Measurements from ENCODE around the gene ZNF536.

Gene ZNF536

GRCh38 chr19:30565636-30566035 is 193.5 kb downstream of the ZNF536 start:
- H3K27ac ChIP-seq: no peak overlapping the region
- TF ChIP-seq ZFX (IDR thresholded peaks at IDR 0.05; ENCODE audit: borderline replicate concordance) (no peak), CTCF (IDR thresholded peaks at IDR 0.05) (no peak)

DNA sequence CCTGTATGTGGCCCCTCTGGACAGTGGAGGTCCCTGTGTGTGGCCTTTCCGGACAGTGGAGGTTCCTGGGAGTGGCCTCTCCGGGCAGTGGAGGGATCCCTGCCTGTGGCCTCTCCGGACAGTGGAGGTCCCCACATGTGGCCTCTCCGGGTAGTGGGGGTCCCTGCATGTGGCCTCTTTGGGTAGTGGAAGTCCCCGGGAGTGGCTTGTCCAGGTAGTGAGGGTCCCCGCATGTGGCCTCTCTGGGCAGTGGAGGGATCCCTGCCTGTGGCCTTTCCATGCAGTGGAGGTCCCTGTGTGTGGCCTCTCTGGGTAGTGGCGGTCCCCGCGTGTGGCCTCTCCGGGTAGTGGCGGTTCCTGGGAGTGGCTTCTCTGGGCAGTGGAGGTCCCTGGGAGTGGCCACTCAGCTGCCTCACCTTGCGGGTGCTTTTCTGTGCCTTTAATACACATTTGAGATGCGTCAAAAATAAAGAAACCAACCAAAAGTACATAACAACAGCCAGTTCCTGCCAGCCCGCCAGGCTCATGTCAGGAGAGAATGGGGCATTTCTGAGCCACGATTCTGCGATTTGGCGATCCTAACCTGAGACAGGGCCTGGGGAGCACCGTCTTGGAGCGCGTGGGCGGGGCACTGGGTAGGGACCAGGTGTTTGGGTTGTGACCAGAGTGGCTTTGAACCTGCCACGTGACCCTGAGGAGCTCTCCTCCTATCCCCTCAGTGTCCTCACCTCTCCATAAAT is 194.7 kb downstream of the ZNF536 start:
- TF ChIP-seq CTCF (IDR thresholded peaks at IDR 0.05) (no peak), ZFX (IDR thresholded peaks at IDR 0.05; ENCODE audit: borderline replicate concordance) (no peak)
- H3K27ac ChIP-seq: no peak overlapping the region

DNA sequence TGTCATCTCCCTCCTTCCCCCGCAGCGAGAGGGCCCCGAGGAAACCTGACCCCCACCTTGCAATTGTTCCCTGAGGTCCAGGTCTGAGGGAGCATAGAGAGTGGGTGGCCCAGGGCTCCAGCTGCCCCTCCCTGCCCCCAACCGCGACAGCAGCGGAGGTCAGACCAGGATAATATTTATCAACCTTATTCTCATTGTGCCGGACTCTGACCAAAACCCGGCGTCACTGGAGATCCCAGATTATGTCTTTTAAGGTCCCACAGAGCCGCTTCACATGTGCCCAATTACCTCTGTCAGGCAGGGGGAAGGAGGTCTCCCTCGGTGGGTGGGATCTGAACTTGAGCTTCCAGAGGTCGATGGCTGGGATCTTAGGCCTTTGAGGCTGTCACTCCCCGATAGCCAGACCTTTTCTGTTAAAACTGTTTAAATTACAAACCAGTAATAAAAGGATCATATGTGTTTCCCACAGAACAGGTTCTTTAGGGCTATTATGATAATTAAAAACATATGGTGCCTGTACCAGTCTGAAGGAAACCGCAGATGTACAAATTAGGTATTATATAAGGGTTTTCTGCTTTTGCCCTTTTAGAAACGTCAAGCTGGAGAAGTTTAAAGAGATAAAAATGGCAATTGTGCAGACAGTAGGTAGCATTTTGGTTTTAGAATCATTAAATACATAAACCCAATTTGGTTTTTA is 195.5 kb downstream of the ZNF536 start:
- TF ChIP-seq CTCF (IDR thresholded peaks at IDR 0.05) (no peak), ZFX (IDR thresholded peaks at IDR 0.05; ENCODE audit: borderline replicate concordance) (no peak)
- H3K27ac ChIP-seq: no peak overlapping the region

DNA sequence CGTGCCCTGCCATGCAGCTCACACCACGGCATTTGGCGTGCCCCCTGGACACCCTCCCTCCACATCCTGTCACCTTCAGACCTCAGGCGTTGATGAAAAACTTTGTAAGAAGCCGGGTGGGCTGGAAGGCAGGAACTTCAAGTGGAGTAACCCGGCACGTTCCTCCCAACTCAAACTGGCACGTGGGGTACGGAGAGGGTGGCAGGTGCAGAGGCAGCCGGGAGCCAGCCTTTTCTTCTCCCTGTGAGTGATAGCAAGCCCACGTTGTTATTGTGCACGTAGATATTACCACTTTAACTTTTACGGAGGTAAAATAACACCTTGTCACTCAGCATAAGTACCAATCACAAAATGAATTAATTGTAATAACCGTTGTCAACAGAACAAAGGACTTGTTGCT is 198.0 kb downstream of the ZNF536 start:
- TF ChIP-seq CTCF (IDR thresholded peaks at IDR 0.05) (no peak), ZFX (IDR thresholded peaks at IDR 0.05; ENCODE audit: borderline replicate concordance) (no peak)

DNA sequence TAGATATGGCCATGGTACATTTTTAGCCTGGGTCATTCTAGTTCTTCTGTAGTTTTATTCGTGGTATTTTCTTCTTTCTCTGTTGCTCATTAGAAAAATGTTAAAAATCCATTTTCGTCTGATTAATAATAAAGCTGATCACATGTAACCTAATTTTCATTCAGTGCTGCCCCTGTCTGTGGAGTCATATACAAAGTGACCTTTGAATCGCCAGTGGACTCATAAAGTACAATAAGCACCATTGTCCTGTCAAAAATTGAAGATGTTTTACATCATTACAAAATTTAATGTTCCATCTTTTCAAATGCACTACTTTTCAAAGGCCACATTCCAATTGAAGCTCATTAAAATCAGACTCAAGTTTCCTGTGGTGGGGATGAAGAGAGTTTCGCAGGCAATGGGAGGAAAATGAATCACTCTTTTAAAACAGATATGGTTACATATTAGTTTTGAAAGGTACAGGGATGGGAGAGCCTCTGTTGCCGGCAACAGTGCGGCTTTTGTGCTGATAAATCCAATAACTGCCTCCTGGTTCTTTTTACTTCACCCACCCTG is 205.4 kb downstream of the ZNF536 start:
- TF ChIP-seq CTCF (IDR thresholded peaks at IDR 0.05): no peak
- TF ChIP-seq ZFX (IDR thresholded peaks at IDR 0.05; ENCODE audit: borderline replicate concordance): no peak
- no peak overlapping the region for H3K27ac ChIP-seq

More for the DNA sequence above, 198.0 kb downstream of the ZNF536 start:
- no peak overlapping the region for H3K27ac ChIP-seq

- H3K27ac ChIP-seq: no peak overlapping the region
- TF ChIP-seq CTCF (IDR thresholded peaks at IDR 0.05) (no peak), ZFX (IDR thresholded peaks at IDR 0.05; ENCODE audit: borderline replicate concordance) (no peak)
These were observed 207.2 kb downstream of the ZNF536 start for GRCh38 chr19:30579419-30579818.

GRCh38 chr19:30580673-30581072 is 208.5 kb downstream of the ZNF536 start:
- TF ChIP-seq ZFX (IDR thresholded peaks at IDR 0.05; ENCODE audit: borderline replicate concordance): no peak
- TF ChIP-seq CTCF (IDR thresholded peaks at IDR 0.05): no peak
- H3K27ac ChIP-seq: no peak overlapping the region
